ENCODE measurements around the gene DKK2. TPM values are rescaled to one million over a fixed set of nuclear protein-coding genes. Genes with fewer than 3 reads are reported as not detected.

Gene DKK2
- total and polyA plus RNA-seq, 2 donors (not counting 3 experiments of a cell fraction or from before 2014, with no cell fraction given): 0.14 to 0.24 TPM

GRCh38 chr4:107018344-107018735 is 17.8 kb downstream of the DKK2 start:
- ChIA-PET POLR2A (no interaction called here), CTCF (interaction anchor here (1.4 to 2.4 kb wide), 5 partner anchors 8 to 165 kb away, joined by 3 to 8 read pairs (median 5); no protein-coding TSS in a partner anchor)
- FAIRE-seq (no peak), DNase-seq (ENCODE audit: low read depth, low spot score) (no peak)
- Histone ChIP-seq H3K9ac (replicated peaks; ENCODE audit: extremely low read depth, insufficient read depth, low read length) (no peak overlapping the region), H3K4me1 (ENCODE audit: control insufficient read depth, extremely low read depth, insufficient read depth, low read length) (no peaks in the 10 kb centered on the region), H3K4me2 (ENCODE audit: insufficient read depth, low read length) (no peak overlapping the region), H2AFZ (ENCODE audit: low read depth, low read length) (no peak overlapping the region), H3K9me1 (replicated peaks; ENCODE audit: control insufficient read depth, extremely low read depth, insufficient read depth, low read length) (no peaks in the 10 kb centered on the region), H3K79me2 (ENCODE audit: control insufficient read depth, insufficient read depth, low read length) (no peaks in the 10 kb centered on the region), H4K20me1 (replicated peaks; ENCODE audit: control insufficient read depth, extremely low read depth, insufficient read depth, low read length) (no peaks in the 10 kb centered on the region), H3K9me3 (replicated peaks; ENCODE audit: control insufficient read depth, insufficient read depth, low read length) (no peaks in the 10 kb centered on the region), H3K36me3 (ENCODE audit: control insufficient read depth in 2 of 2, extremely low read depth in 1 of 2, insufficient read depth in 2 of 2, low read length in 2 of 2) (no peaks in the 10 kb centered on the region), H3K27ac (ENCODE audit: insufficient read depth, low read depth, low read length) (no peak overlapping the region), H3K4me3 (replicated peaks in 1 of 3; ENCODE audit: insufficient read depth in 1 of 3, low read depth in 1 of 3, low read length in 3 of 3) (no peak overlapping the region), H3K27me3 (ENCODE audit: control insufficient read depth in 2 of 2, insufficient read depth in 2 of 2, low read length in 2 of 2) (no peaks in the 10 kb centered on the region)
- dilution Hi-C loops (cut with MboI; ENCODE audit: extremely low pct_ligation_motif_present, low sequenced_read_pairs) (no loop called here), intact Hi-C loops (cut with micrococcal nuclease) (no loop called here)
- TF ChIP-seq MAX (IDR thresholded peaks at IDR 0.05; ENCODE audit: insufficient read depth, insufficient read length): no peak
- TF ChIP-seq JUN (IDR thresholded peaks at IDR 0.05; ENCODE audit: borderline replicate concordance, insufficient read depth, insufficient read length, low read depth): no peak
- no peak for TF ChIP-seq POLR2A (IDR thresholded peaks at IDR 0.05; ENCODE audit: low read depth, low read length)
- no peak for TF ChIP-seq POLR2AphosphoS5 (IDR thresholded peaks at IDR 0.05; ENCODE audit: insufficient read depth, low read depth, low read length)
- no peak for TF ChIP-seq CTCF (IDR thresholded peaks at IDR 0.05; ENCODE audit: extremely low read depth in 1 of 2, insufficient read depth in 1 of 2, low read depth in 1 of 2, low read length in 2 of 2)
- no peak for TF ChIP-seq FOS (IDR thresholded peaks at IDR 0.05; ENCODE audit: borderline replicate concordance, insufficient read depth, low read length)
- TF ChIP-seq EZH2 (IDR thresholded peaks at IDR 0.05; ENCODE audit: borderline replicate concordance, low read depth, low read length, severe bottlenecking): no peak
- BruUV-seq (replicated peaks): no TSS peak
